Osteoblast (primary cell): ENCODE measurements around the gene NPAT. TPM values are rescaled to one million over a fixed set of nuclear protein-coding genes. Genes with fewer than 3 reads are reported as not detected.

ENCODE experiments used
- DNase-seq: peaks from one replicate; pipeline ENCODE4 v3.0.0; 2011; ENCODE audit warnings: low spot score, mixed read lengths; ENCODE audit not compliant: insufficient read length; ENCODE audit errors: missing footprints
- H2AFZ ChIP-seq: 2 replicates; pipeline ENCODE4 v1.6.0; 2011; ENCODE audit warnings: mild to moderate bottlenecking, low read length
- H3K27ac ChIP-seq: 2 replicates; pipeline ENCODE4 v1.5.1; 2011; ENCODE audit warnings: mild to moderate bottlenecking, low read depth, low read length, moderate library complexity
- H3K27me3 ChIP-seq: 2 replicates; pipeline ENCODE4 v1.6.0; 2012; ENCODE audit warnings: mild to moderate bottlenecking, control low read depth, inconsistent platforms, low read length, moderate library complexity; ENCODE audit not compliant: insufficient read depth
- H3K36me3 ChIP-seq: 2 replicates; pipeline ENCODE4 v1.5.1; 2011; ENCODE audit warnings: mild to moderate bottlenecking, low read length, control low read depth, moderate library complexity; ENCODE audit not compliant: insufficient read depth
- H3K4me1 ChIP-seq: 2 replicates; pipeline ENCODE4 v1.5.1; 2011; ENCODE audit warnings: mild to moderate bottlenecking, low read length, control low read depth, moderate library complexity; ENCODE audit not compliant: insufficient read depth
- H3K4me2 ChIP-seq: 2 replicates; pipeline ENCODE4 v1.6.0; 2011; ENCODE audit warnings: mild to moderate bottlenecking, low read length; ENCODE audit not compliant: insufficient read depth
- H3K4me3 ChIP-seq: fragments of 200-600 bp; sonication (generic); 3 replicates; pipeline ENCODE4 v1.5.1; 2012; ENCODE audit warnings: mild to moderate bottlenecking, low read length, inconsistent platforms; ENCODE audit not compliant: insufficient read depth
- H3K79me2 ChIP-seq: 2 replicates; pipeline ENCODE4 v1.6.0; 2012; ENCODE audit warnings: mild to moderate bottlenecking, low read length, control low read depth, inconsistent platforms; ENCODE audit not compliant: insufficient read depth
- H3K9me3 ChIP-seq: 2 replicates; pipeline ENCODE4 v1.5.1; 2011; ENCODE audit warnings: low read depth, low read length, control low read depth
- H4K20me1 ChIP-seq: 2 replicates; pipeline ENCODE4 v1.6.0; 2012; ENCODE audit warnings: mild to moderate bottlenecking, low read length, control low read depth; ENCODE audit not compliant: insufficient read depth
- CTCF ChIP-seq: IDR thresholded peaks from 2 replicates; pipeline ENCODE4 v1.5.1; 2011; ENCODE audit warnings: mild to moderate bottlenecking, low read depth, low read length, moderate library complexity; ENCODE audit errors: extremely low read depth
- total RNA-seq: library from RNA; depleted of rRNA; stranded (reverse); fragments of >200 nt; gene quantifications from 2 replicates; pipeline ENCODE4 v1.2.3, GENCODE V29; 2012

The NPAT gene
- total RNA-seq, 1 donor: 16.6 TPM

- Histone ChIP-seq H3K27ac (no peak overlapping the region), H3K4me1 (no peaks in the 10 kb centered on the region), H3K79me2 (no peaks in the 10 kb centered on the region), H3K36me3 (peaks cover 42% of the 10 kb centered on the region), H3K27me3 (no peaks in the 10 kb centered on the region), H4K20me1 (no peaks in the 10 kb centered on the region), H2AFZ (no peak overlapping the region), H3K4me2 (no peak overlapping the region), H3K4me3 (no peak overlapping the region), H3K9me3 (no peaks in the 10 kb centered on the region)
- no peak for DNase-seq
- no peak for TF ChIP-seq CTCF
Measured at GRCh38 chr11:108160970-108161566, 61.4 kb downstream of the NPAT start.

GRCh38 chr11:108154591-108154990, 67.8 kb downstream of the NPAT start:
- no peak overlapping the region for H3K27ac ChIP-seq
- H2AFZ ChIP-seq: no peak overlapping the region
- H3K4me2 ChIP-seq: no peak overlapping the region
- DNase-seq: no peak
- no peak for TF ChIP-seq CTCF
- no peaks in the 10 kb centered on the region for H4K20me1 ChIP-seq
- H3K4me3 ChIP-seq: no peak overlapping the region
- no peaks in the 10 kb centered on the region for H3K79me2 ChIP-seq
- no peaks in the 10 kb centered on the region for H3K27me3 ChIP-seq
- peaks cover 41% of the 10 kb centered on the region for H3K36me3 ChIP-seq
- H3K4me1 ChIP-seq: no peaks in the 10 kb centered on the region
- no peaks in the 10 kb centered on the region for H3K9me3 ChIP-seq

- no peak for TF ChIP-seq CTCF
- Histone ChIP-seq H3K9me3 (no peaks in the 10 kb centered on the region), H3K27me3 (no peaks in the 10 kb centered on the region), H3K27ac (no peak overlapping the region), H4K20me1 (no peaks in the 10 kb centered on the region), H3K36me3 (peaks cover 47% of the 10 kb centered on the region), H3K4me1 (no peaks in the 10 kb centered on the region), H3K79me2 (no peaks in the 10 kb centered on the region), H3K4me3 (no peak overlapping the region), H3K4me2 (no peak overlapping the region), H2AFZ (no peak overlapping the region)
- no peak for DNase-seq
Measured at GRCh38 chr11:108148556-108148955, 73.9 kb downstream of the NPAT start.

- no peak overlapping the region for H3K4me2 ChIP-seq
- H3K36me3 ChIP-seq: peaks cover 61% of the 10 kb centered on the region
- no peaks in the 10 kb centered on the region for H3K4me1 ChIP-seq
Measured at GRCh38 chr11:108147150-108147549, 75.3 kb downstream of the NPAT start.

More at GRCh38 chr11:108147150-108147549, 75.3 kb downstream of the NPAT start:
- H2AFZ ChIP-seq: no peak overlapping the region
- H3K4me3 ChIP-seq: no peak overlapping the region
- H3K9me3 ChIP-seq: no peaks in the 10 kb centered on the region
- H3K79me2 ChIP-seq: no peaks in the 10 kb centered on the region
- no peak overlapping the region for H3K27ac ChIP-seq
- DNase-seq: no peak
- TF ChIP-seq CTCF: no peak
- H3K27me3 ChIP-seq: no peaks in the 10 kb centered on the region
- no peaks in the 10 kb centered on the region for H4K20me1 ChIP-seq
